Erythroblast (primary cell): Measurements from ENCODE around the gene ELAVL1.
"Not testable (repeated sequence)": the region's sequence is repeated elsewhere in the genome, so short reads cannot be mapped to it uniquely, and the experiment has no call there.

Experiments
- DNase-seq, 2 experiments: peaks; one replicate each; lab custom pipeline; 2025; lab: John Stamatoyannopoulos, UW
- GATA1 ChIP-seq: IDR thresholded peaks from 2 replicates; pipeline ENCODE4 v1.6.1; 2011; ENCODE audit warnings: low read depth, mild to moderate bottlenecking, control low read depth, low read length, moderate library complexity
- POLR2A ChIP-seq: IDR thresholded peaks from 2 replicates; pipeline ENCODE4 v1.6.1; 2011; ENCODE audit warnings: mild to moderate bottlenecking, low read length

Gene ELAVL1

GRCh38 chr19:7919610-7920518 is 85.6 kb downstream of the ELAVL1 start, which contains the start of gene SNAPC2:
TSS of gene SNAPC2 (plus strand) at chr19:7920338. CDS start at chr19:7920367, 29 bp downstream.
- DNase-seq: peak; percentile 98 to 99
- TF ChIP-seq POLR2A: no peak
- TF ChIP-seq GATA1: no peak

- no peak for TF ChIP-seq POLR2A
- TF ChIP-seq GATA1: no peak
- no peak for DNase-seq
Measured at GRCh38 chr19:7918615-7919421, 86.6 kb downstream of the ELAVL1 start.

- not testable (repeated sequence) for DNase-seq
Measured at GRCh38 chr19:7918062-7918614, 87.3 kb downstream of the ELAVL1 start.

GRCh38 chr19:7917267-7918061 is 88.0 kb downstream of the ELAVL1 start:
- TF ChIP-seq POLR2A: peak; percentile 43
- no peak for TF ChIP-seq GATA1
- peak; percentile 89 to 90 for DNase-seq

- peak in 1 of 2 experiments; percentile 62 for DNase-seq
Measured at GRCh38 chr19:7916955-7917266, 88.5 kb downstream of the ELAVL1 start.

GRCh38 chr19:7916103-7916954 is 89.1 kb downstream of the ELAVL1 start:
- no peak for TF ChIP-seq POLR2A
- TF ChIP-seq GATA1: no peak
- DNase-seq: peak; percentile 80 to 83

More at GRCh38 chr19:7916955-7917266, 88.5 kb downstream of the ELAVL1 start:
- TF ChIP-seq POLR2A: no peak
- TF ChIP-seq GATA1: no peak

GRCh38 chr19:7915250-7916102 is 90.0 kb downstream of the ELAVL1 start:
- TF ChIP-seq GATA1 (no peak), POLR2A (no peak)
- DNase-seq: no peak

- no peak for DNase-seq
- TF ChIP-seq POLR2A (no peak), GATA1 (no peak)
Measured at GRCh38 chr19:7914598-7915045, 90.8 kb downstream of the ELAVL1 start, which contains the start of gene TGFBR3L. TSS of gene TGFBR3L (plus strand) at chr19:7914830.

- TF ChIP-seq POLR2A (no peak), GATA1 (no peak)
- no peak for DNase-seq
Measured at GRCh38 chr19:7914099-7914498, 91.3 kb downstream of the ELAVL1 start.

GRCh38 chr19:7913652-7914051 is 91.8 kb downstream of the ELAVL1 start:
- no peak for TF ChIP-seq POLR2A
- TF ChIP-seq GATA1: no peak
- DNase-seq: no peak
